BLaER1 treated with 17β-estradiol and CSF1 and Interleukin-3, amounts not matched to agents 10 nM and 100 nM (cell line): ENCODE measurements around the gene SRSF1.
"Not testable (repeated sequence)": the region's sequence is repeated elsewhere in the genome, so short reads cannot be mapped to it uniquely, and the experiment has no call there.

Source experiments
- H3K27ac ChIP-seq, 11 experiments: shearing (Covaris generic); formaldehyde crosslinking; 2 replicates each; pipeline ENCODE4 v1.8.1; 2022
- H3K27me3 ChIP-seq, 11 experiments: shearing (Covaris generic); formaldehyde crosslinking; 2 replicates each; pipeline ENCODE4 v1.8.1; 2022
- H3K36me3 ChIP-seq, 11 experiments: shearing (Covaris generic); formaldehyde crosslinking; 2 replicates each; pipeline ENCODE4 v1.8.1; 2022
- H3K4me1 ChIP-seq, 10 experiments: shearing (Covaris generic); formaldehyde crosslinking; 2 replicates each; pipeline ENCODE4 v1.8.1; 2022
- H3K4me2 ChIP-seq, 11 experiments: shearing (Covaris generic); formaldehyde crosslinking; 2 replicates each; pipeline ENCODE4 v1.8.1; 2022
- H3K4me3 ChIP-seq, 10 experiments: shearing (Covaris generic); formaldehyde crosslinking; 2 replicates each; pipeline ENCODE4 v1.8.1; 2022
- H3K9ac ChIP-seq, 11 experiments: shearing (Covaris generic); formaldehyde crosslinking; 2 replicates each; pipeline ENCODE4 v1.8.1; 2022
- H3K9me3 ChIP-seq, 11 experiments: shearing (Covaris generic); formaldehyde crosslinking; replicated peaks in 1 of 11; 2 replicates each; pipeline ENCODE4 v1.8.1; 2022
- H4K20me1 ChIP-seq, 11 experiments: shearing (Covaris generic); formaldehyde crosslinking; 2 replicates each; pipeline ENCODE4 v1.8.1; 2022
- Cebpa-rat ChIP-seq, 11 experiments: shearing (Covaris generic); IDR thresholded peaks; 2 replicates each; pipeline ENCODE4 v1.8.1; 2022

Gene SRSF1

GRCh38 chr17:57966875-57967274 lies 40.2 kb downstream of the SRSF1 start:
- no peaks in the 10 kb centered on the region for H3K27me3 ChIP-seq
- no peaks in the 10 kb centered on the region for H3K4me1 ChIP-seq
- no peak for TF ChIP-seq Cebpa-rat (IDR thresholded peaks at IDR 0.05)
- no peaks in the 10 kb centered on the region; a peak in 1 of 22 replicates for H4K20me1 ChIP-seq
- no peak overlapping the region for H3K4me2 ChIP-seq
- H3K4me3 ChIP-seq: no peak overlapping the region
- no peak overlapping the region for H3K9ac ChIP-seq
- H3K9me3 ChIP-seq: no peaks in the 10 kb centered on the region
- peaks cover 0 to 15% (median 5%) of the 10 kb centered on the region in 11 experiments; a peak in 14 of 22 replicates for H3K36me3 ChIP-seq
- no peak overlapping the region for H3K27ac ChIP-seq

- Histone ChIP-seq H3K9ac (no peak overlapping the region), H4K20me1 (no peaks in the 10 kb centered on the region), H3K27ac (no peak overlapping the region), H3K4me3 (no peak overlapping the region), H3K27me3 (no peaks in the 10 kb centered on the region), H3K36me3 (peaks cover 0 to 9% (median 0%) of the 10 kb centered on the region in 11 experiments; a peak in 6 of 22 replicates), H3K9me3 (no peaks in the 10 kb centered on the region), H3K4me1 (no peaks in the 10 kb centered on the region), H3K4me2 (no peak overlapping the region)
- no peak for TF ChIP-seq Cebpa-rat (IDR thresholded peaks at IDR 0.05)
These were observed 40.8 kb downstream of the SRSF1 start for GRCh38 chr17:57966246-57966645.

GRCh38 chr17:57965521-57966160 lies 41.4 kb downstream of the SRSF1 start:
- Histone ChIP-seq H3K27ac (no peak overlapping the region), H3K36me3 (peaks cover 0 to 3% (median 0%) of the 10 kb centered on the region in 11 experiments; a peak in 1 of 22 replicates), H3K9ac (no peak overlapping the region), H3K4me2 (no peak overlapping the region), H3K27me3 (no peaks in the 10 kb centered on the region), H4K20me1 (no peaks in the 10 kb centered on the region), H3K4me1 (no peaks in the 10 kb centered on the region), H3K4me3 (no peak overlapping the region), H3K9me3 (no peaks in the 10 kb centered on the region)
- no peak for TF ChIP-seq Cebpa-rat (IDR thresholded peaks at IDR 0.05)

- H3K4me2 ChIP-seq: no peak overlapping the region
- no peak overlapping the region for H3K27ac ChIP-seq
- no peak overlapping the region for H3K4me3 ChIP-seq
- no peaks in the 10 kb centered on the region for H3K36me3 ChIP-seq
- no peak overlapping the region for H3K9ac ChIP-seq
- H3K27me3 ChIP-seq: no peaks in the 10 kb centered on the region
- no peaks in the 10 kb centered on the region; a peak in 1 of 20 replicates for H3K4me1 ChIP-seq
- no peaks in the 10 kb centered on the region for H4K20me1 ChIP-seq
- TF ChIP-seq Cebpa-rat (IDR thresholded peaks at IDR 0.05): no peak
- no peaks in the 10 kb centered on the region for H3K9me3 ChIP-seq
These were observed 43.9 kb downstream of the SRSF1 start for GRCh38 chr17:57963149-57963511.

GRCh38 chr17:57962279-57963148 lies 44.5 kb downstream of the SRSF1 start:
- Histone ChIP-seq H3K36me3 (no peaks in the 10 kb centered on the region), H3K4me3 (no peak overlapping the region), H3K4me2 (no peak overlapping the region), H3K9me3 (no peaks in the 10 kb centered on the region), H3K27ac (no peak overlapping the region), H3K4me1 (peaks cover 0 to 4% (median 0%) of the 10 kb centered on the region in 10 experiments; a peak in 2 of 20 replicates), H3K9ac (no peak overlapping the region), H3K27me3 (peaks cover 0 to 5% (median under 1%) of the 10 kb centered on the region in 11 experiments; a peak in 4 of 22 replicates), H4K20me1 (peaks cover 0 to 1% (median 0%) of the 10 kb centered on the region in 11 experiments; a peak in 2 of 22 replicates)
- TF ChIP-seq Cebpa-rat (IDR thresholded peaks at IDR 0.05): no peak

- no peak for TF ChIP-seq Cebpa-rat (IDR thresholded peaks at IDR 0.05)
- Histone ChIP-seq H3K4me1 (peaks cover 12 to 25% (median 16%) of the 10 kb centered on the region in 10 experiments), H3K9ac (no peak overlapping the region), H3K9me3 (no peaks in the 10 kb centered on the region), H3K27ac (no peak overlapping the region), H4K20me1 (peaks cover 0 to 20% (median 7%) of the 10 kb centered on the region in 11 experiments; a peak in 8 of 22 replicates), H3K4me3 (no peak overlapping the region), H3K4me2 (no peak overlapping the region), H3K27me3 (peaks cover 9 to 26% (median 20%) of the 10 kb centered on the region in 11 experiments; a peak in 21 of 22 replicates), H3K36me3 (no peaks in the 10 kb centered on the region)
These were observed 47.1 kb downstream of the SRSF1 start for GRCh38 chr17:57959929-57960328.

- H3K9ac ChIP-seq, H3K9me3 ChIP-seq, H3K4me2 ChIP-seq, H3K27ac ChIP-seq, H3K4me3 ChIP-seq, H3K36me3 ChIP-seq: not testable (repeated sequence)
- Histone ChIP-seq H3K27me3 (peaks cover 21 to 41% (median 35%) of the 10 kb centered on the region in 11 experiments), H4K20me1 (peaks cover 0 to 20% (median 7%) of the 10 kb centered on the region in 11 experiments; a peak in 9 of 22 replicates), H3K4me1 (peaks cover 22 to 37% (median 28%) of the 10 kb centered on the region in 10 experiments)
These were observed 48.7 kb downstream of the SRSF1 start for GRCh38 chr17:57958391-57958790.

GRCh38 chr17:57957886-57958285 lies 49.2 kb downstream of the SRSF1 start:
- Histone ChIP-seq H3K4me1 (peaks cover 23 to 37% (median 30%) of the 10 kb centered on the region in 10 experiments), H3K4me2 (0 out of 22 replicates have a peak overlapping the region, but pooled peaks of 1 of the 11 experiments have one; percentile 100), H3K27ac (no peak overlapping the region), H4K20me1 (peaks cover 0 to 20% (median 7%) of the 10 kb centered on the region in 11 experiments; a peak in 9 of 22 replicates), H3K36me3 (no peaks in the 10 kb centered on the region), H3K4me3 (no peak overlapping the region), H3K27me3 (peaks cover 21 to 46% (median 40%) of the 10 kb centered on the region in 11 experiments), H3K9ac (no peak overlapping the region), H3K9me3 (no peaks in the 10 kb centered on the region)
- TF ChIP-seq Cebpa-rat (IDR thresholded peaks at IDR 0.05): no peak
